Activated CD8-positive, alpha-beta memory T cell treated with anti-CD3 and anti-CD28 coated beads, Interleukin-2, amount 50 U/mL, for 4 hours (primary cell): ENCODE data around the gene NDUFB7.
"Not testable (repeated sequence)": the region's sequence is repeated elsewhere in the genome, so short reads cannot be mapped to it uniquely, and the experiment has no call there.

Experiments
- DNase-seq: peaks from one replicate; pipeline ENCODE4 v3.0.0-alpha.2; 2020

Gene NDUFB7

DNA sequence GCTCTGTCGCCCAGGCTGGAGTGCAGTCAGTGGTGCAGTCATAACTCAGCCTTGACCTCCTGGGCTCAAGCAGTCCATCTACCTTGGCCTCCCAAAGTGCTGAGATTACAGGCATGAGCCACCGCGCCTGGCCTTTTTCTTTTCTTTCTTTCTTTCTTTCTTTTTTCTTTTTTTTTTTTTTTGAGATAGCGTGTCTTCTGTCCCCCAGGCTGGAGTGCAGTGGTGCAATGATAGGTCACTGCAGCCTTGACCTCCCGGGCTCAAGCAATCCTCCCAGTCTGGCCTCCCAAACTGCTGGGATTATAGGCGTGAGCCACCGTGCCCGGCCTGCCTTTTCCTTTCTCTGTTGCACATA is 19.9 kb downstream of the NDUFB7 start:
- not testable (repeated sequence) for DNase-seq

DNA sequence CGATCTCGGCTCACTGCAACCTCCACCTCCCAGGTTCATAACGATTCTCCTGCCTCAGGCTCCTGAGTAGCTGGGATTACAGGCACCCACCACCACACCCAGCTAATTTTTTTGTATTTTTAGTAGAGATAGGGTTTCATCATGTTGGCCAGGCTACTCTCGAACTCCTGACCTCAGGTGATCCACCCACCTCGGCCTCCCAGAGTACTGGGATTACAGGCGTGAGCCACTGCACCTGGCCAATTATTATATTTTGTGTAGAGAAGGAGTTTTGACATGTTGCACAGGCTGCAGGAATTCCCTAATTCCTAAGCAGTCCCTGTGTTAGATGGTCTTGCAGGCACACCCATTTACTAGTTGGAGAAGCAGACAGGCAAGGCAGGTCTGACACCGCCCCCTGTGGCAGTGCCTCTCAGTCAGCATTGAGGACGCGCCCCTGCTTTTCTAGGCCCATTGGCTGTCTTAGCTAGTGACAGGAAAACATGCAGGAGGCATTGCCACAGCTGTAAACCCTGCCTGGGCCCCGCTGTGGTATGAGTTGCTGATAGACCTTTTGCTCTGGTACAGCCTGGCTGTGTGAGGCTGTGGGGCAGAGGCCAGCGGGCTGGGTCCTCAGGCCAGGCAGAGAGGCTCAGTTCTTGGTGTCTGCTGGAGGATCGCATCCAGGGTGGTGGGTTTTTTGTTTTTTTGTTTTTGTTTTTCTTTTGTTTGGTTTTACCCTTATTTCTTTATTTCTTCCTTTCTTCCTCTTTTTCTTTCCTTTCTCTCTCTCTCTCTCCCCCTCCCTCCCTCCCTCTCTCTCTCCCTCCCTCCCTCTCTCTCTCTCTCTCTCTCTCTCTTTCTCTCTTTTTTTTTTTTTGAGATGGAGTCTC is 20.5 kb downstream of the NDUFB7 start:
- DNase-seq, result peak; percentile 77

DNA sequence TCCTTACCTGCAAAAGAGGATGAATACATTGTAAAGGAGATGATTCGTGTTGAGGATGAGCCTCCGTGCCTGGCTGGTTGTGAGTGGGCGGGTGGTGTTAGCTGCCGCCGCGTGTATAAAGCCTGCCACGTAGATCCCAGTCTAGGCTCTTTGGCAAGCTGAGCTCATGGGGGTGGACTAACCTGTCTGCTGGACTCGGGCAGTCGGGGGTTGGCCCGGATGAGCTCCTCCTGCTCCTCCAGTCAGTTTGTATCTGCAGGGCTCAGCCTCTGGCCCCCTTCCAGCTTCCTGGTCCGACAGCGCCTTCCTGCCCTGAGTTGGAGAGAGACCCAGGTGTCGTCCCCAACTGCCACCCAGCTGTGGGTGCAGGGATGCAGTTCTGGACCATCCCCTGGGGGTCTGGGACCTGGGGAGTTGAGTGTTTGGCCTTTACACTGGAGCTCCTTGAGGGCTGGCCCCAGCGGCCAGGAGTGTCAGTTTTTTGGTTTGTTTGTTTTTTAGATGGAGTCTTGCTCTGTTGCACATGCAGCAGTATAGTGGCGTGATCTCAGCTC is 21.6 kb downstream of the NDUFB7 start:
- no peak for DNase-seq

DNA sequence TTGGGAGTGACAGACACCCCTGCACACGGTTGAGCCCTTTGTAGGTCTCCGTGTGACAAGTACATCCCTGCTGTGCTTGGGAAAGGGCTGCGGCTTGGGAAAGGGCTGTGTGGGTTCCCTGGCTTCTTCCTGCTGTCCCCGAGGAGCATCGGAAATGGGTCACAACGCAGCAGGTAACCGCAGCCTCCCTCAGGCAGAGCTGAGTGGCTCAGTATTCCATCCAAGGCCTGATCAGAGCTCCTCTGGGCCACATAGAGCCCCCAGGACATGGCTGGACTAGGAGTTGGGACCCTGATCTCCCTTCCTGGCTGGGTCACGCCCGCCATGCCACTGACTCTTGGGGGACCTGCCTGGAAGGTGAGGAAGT is 26.2 kb downstream of the NDUFB7 start:
- DNase-seq, result no peak

DNA sequence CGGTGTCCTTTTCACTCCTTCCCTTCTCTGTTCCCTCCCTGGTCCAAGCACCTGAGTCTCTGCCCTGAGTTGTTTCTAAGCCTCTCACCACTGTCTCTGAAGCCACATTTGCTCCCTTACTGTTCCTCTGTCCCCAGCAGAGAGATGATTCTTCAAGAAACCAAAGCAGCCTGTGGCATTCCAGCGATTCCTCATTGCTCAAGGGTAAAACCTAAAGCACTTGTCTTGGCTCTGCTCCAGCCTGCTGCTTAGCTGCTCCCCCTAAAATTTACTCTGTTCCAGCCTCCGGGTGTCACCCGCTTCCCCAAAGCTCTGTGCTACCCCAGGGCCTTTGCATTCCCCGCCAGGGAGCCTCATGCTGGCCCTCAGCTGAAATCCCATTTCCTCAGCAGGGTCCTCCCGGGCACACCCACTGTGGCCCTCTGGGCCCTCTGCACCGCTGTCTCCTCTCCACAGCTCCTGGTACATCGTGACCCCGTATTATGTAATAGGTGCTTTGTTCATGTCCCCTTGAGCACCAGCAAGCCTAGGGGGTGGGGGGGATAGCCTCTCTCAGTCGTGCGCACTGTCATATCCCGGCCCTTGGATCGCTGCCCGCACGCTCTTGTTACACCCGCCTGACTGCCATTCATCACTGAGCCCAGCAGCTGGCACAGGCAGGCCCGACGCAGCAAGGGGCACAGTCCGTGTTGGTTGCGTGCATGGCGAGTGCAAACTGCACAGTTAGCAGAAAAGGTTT is 26.7 kb downstream of the NDUFB7 start:
- no peak for DNase-seq

DNA sequence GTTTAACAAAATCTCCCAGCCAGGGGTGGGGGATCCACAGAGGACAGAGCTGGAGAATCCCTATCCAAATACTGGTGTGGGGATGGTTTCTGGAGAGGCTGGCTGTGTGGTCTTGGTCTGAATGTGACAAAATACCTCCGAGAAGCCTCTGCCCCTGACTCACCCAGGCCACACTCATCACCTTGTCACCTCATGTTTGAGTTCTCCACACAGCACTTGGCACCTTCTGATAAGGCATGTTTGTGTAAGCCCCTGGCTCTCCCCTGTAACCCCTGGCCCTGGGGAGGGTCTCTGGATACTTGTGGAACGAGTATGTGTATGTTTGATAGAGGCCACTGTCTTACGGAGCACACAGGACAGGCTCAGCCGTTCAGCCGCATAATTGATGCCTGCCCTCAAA is 27.8 kb downstream of the NDUFB7 start:
- DNase-seq, result no peak

DNA sequence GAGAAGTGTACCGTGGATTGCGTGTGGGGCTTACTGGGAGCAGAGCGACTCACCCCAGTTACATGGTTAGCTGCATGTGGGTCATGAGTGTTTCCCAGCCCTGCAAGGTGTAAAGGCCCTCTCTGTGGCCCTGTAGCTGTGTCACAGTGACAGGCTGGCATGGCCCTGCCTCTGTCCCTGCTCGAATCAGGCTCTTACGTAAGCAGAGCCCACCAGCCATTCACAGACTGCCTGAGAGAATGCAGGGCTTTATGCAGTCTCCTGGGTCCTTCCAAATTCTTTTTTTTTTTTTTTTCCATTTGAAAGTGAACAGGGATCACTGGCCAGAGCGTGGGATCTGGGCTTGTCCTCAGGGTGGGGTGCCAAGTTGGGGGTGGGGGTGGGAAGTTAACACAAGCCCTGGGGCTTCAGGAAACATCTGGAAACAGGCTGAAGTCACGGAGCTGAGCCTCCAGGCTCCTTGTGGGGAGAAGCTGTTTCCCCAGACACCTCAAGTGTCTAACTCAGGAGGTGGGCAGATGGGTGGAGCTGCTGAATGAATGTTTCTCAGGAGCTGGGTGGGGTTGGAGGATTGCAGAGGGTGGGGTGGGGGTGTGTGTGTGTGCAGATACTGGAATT is 29.0 kb downstream of the NDUFB7 start:
- DNase-seq, result no peak

DNA sequence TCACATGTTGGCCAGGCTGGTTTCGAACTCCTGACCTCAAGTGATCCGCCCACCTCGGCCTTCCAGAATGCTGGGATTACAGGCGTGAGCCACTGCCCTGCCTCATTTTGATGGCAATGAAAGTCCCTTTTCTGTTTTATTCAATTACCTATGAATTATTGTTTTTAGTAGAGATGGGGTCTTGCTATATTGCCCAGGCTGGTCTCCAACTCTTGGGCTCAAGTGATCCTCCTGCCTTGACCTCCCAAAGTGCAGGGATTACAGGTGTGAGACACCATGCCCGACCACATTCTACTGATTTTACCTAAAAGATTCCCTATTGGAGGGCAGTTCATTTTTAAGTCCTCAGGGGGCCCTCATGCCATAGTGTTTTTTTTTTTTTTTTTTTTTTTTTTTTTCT is 29.9 kb downstream of the NDUFB7 start:
- DNase-seq, result not testable (repeated sequence)

DNA sequence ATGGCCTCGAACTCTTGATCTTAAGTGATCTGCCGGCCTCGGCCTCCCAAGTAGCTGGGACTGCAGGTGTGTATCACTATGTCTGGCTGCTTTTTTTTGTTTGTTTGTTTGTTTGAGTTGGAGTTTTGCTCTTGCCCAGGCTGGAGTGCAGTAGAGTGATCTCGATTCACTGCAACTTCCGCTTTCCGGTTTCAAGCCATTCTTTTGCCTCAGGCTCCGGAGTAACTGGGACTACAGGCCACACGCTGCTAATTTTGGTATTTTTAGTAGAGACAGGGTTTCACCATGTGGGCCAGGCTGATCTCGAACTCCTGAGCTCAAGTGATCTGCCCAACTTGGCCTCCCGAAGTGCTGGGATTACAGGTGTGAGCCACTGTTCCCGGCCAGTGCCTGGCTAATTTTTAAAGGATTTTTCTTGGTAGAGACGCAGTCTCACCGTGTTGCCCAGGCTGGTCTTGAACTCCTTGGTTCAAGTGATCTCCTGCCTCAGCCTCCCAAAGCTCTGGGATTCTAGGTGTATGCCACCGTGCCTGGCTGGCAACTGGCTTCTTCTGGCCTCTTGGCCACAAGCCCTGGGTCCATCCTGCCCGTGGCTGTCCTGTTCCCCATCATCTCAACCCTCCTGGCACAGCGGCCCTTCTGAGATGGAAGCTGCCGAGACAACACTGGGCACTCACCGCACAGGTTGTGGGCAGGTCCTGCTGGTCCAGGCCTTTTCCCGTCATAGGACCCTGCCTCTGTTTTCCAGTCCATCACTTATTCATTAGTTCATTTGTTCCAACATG is 30.9 kb downstream of the NDUFB7 start:
- no peak for DNase-seq

DNA sequence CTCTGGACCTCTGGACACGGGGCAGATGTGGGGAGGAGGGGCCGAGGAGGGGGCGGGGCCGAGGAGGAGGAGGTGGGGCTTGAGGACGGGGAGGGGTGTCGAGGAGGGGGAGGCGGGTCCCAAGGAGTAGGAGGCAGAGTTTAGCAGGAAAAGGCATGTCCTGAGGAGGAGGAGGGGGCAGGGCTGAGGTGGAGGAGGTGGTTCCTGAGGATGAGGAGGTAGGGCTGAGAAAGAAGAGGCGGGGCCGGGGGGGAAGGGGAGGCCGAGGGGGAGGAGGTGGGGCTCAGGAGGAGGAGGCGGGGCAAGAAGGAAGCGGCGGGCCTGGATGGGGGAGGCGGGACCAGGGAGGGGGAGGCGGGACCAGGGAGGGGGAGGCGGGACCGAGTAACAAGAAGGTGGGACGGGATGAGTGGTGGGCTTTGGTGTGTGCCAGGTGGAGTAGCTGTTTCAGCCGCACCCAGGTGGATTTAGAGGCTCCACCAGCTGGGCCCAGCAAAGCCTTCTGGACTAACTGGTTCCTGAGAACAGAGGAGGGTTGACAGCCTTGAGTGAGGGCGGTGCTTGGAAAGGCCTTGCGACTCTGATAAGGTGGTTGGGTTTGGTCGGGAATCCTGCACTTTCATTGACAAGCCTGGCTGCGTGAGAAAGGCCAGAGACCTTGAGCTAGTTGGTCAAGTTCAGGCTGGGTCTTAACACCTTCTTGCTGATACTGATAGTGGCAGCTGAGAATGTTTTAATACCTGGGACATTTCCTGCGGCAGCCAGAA is 34.8 kb downstream of the NDUFB7 start:
- peak; percentile 34 for DNase-seq

DNA sequence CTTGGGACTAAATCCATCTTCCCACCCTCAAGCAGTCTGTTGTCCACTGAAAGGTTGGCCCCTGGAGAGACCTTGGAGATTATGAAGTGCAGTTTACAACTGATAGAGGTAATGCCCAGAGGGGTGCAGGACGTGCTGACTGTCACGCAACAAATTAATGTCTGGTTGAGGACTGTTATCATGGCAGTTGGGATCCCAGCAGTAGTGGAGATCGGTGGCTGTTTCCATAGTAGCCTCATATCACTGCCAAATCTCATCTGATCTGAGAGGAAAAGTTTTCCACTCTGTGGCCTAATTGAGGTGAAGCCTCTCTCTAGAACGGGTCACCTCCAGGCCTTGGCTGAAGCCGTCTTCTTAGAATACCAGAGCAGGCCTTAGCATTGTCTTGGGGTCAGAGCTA is 38.4 kb downstream of the NDUFB7 start:
- no peak for DNase-seq

DNA sequence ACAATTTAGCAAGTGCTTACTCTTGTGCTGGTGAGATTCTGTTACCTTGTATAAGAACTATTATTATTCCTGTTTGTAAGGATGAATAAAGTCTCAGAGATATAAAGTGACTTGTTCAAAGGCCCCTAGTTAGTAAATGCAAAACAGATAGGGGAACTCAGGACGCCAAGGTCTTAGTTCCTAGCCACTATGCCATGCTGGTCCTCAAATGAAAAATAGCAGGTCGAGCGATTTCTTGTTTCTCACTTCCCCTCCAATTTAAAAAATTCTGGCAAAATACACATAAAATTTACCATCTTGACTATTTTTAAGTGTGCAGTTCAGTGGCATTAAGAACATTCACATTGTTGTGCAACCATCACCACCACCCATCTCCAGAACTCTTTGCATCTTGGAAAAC is 41.4 kb downstream of the NDUFB7 start:
- DNase-seq, result no peak

DNA sequence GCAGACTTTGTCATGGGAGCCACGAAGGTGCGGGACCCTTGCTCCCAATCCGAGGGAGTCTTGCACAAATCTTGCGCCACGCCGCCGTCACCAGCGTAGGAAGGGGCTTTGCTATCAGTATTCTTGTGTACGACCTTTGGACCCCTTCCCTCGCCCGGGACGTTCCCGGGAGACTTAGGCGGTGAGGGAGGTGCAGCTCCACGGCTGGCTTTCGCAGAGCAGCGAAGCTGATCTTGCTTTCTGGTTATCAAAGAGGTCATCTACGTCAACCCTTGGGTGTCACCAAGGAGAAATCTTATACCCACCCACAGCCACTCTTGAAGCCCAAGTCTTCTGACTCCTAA is 41.9 kb downstream of the NDUFB7 start:
- no peak for DNase-seq

DNA sequence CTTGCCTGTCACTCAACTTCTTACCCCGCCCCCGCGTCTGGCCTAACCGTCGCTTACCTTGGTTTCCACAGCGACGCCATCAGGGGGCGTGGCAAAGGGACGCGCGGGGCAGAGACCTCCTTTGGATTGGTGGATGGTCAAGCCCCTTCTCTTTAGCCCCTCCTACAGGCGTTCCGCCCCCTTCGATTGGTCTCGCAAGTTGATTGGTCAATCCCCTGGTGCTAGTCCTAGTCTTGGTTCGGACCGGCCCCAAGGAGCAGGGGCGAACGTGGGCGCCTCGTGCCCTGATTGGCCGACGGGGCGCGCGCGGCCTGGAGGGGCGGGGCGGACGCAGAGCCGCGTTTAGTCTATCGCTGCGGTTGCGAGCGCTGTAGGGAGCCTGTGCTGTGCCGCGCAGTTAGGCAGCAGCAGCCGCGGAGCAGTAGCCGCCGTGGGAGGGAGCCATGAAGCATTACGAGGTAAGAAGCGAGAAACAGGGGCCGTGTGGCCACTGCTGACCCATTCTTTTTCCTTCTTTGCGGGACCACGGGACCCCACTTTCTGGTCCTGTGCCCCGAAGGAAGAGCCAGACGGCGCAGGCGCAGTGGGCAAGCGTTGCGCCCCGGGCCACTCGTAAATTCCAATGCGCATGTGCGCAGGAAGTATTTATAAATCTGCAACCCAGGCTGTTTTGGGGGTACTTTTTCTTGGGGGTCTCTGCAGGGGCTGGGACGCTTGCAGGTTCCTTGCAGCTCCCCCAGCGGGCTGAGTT is 42.4 kb downstream of the NDUFB7 start, which contains the start of gene TECR:
Gene TECR, plus strand, starts transcription at position 341 of the 751 bp plus-strand sequence. Its CDS starts 103 bp downstream, at position 444.
- peak; percentile 100 for DNase-seq

DNA sequence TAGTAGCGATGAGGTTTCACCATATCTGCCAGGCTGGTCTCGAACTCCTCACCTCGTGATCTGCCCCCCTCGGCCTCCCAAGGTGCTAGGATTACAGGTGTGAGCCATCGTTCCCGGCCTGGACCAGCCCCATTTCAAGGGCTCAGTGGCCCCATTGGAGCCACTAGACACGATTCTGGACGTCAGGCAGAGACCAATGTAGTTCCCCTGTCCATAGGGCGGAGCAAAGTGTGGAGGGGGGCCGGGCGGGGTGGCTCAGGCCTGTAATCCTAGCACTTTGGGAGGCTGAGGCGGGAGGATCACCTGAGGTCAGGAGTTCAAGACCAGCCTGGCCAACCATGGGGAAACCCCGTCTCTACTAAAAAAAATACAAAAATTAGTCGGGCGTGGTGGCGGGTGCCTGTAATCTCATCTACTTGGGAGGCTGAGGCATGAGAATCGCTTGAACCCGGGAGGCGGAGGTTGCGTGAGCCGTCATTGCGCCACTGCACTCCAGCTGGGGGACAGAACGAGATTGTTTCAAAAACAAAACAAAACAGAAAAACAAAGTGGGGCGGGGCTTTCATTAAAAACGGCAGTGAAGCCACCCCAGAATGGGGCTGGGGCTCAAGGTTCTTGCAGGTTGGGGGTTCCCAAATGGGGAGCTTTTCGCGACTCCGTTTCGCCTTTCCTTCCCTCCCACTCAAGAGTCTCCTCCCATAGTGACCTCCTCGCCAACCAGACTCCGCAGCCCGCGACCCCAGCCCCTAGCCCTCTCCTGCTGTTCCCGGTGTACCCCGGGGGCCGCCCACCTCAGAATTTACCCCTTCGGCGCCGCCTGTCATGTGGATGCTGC is 43.2 kb downstream of the NDUFB7 start:
- no peak for DNase-seq

DNA sequence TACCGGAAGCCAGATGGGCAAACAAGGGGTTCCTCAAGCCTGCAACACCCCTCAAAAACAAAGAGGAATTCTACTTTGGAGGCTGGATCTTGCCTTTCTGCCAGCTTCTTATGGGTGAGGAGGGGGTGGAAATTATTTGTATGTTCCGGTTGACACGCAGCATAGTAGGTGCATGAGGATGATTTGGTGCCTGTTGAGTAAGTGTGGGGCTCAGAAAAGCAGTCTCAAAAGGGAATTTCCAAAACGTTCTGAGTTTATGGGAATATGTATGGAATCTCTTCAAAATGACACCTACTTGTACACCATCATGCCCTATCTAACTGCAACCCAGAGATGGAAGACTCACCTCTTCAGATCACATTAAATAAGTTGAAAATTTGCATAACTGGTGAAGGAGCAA is 45.4 kb downstream of the NDUFB7 start:
- DNase-seq, result no peak

DNA sequence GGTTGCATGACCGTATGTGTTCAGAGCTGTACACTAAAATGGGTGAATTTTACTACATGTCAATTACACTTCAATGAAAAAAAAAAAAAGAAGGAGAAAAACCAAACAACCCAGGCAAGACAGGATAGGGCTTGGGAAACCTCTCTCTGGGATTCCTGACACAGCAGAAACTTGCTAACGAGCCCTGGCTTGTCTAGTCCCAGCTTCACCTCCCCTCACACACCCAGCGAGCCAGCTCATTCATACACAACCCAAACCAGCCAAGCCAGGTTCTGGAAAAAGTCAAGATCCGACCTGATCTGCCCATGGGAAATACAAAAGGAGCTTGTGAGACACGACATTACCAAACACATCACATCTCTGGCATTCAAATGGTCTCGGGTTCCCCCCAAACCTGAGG is 46.1 kb downstream of the NDUFB7 start:
- DNase-seq, result no peak

DNA sequence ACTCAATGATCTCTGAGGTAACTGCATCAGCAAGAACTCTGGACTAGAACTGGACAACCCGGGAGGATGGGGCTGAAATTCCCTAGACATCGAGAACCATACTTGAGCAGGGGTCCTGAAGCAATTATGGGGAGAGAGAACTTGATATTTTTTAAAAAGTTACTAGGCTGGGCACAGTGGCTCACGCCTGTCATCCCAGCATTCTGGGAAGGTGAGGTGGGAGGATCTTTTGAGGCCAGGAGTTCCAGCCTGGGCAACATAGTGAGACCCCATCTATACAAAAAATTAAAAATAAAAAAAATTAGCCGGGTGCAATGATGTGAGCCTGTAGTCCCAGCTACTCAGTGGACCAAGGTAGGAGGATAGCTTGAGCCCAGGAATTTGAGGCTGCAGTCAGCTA is 51.3 kb downstream of the NDUFB7 start:
- no peak for DNase-seq

DNA sequence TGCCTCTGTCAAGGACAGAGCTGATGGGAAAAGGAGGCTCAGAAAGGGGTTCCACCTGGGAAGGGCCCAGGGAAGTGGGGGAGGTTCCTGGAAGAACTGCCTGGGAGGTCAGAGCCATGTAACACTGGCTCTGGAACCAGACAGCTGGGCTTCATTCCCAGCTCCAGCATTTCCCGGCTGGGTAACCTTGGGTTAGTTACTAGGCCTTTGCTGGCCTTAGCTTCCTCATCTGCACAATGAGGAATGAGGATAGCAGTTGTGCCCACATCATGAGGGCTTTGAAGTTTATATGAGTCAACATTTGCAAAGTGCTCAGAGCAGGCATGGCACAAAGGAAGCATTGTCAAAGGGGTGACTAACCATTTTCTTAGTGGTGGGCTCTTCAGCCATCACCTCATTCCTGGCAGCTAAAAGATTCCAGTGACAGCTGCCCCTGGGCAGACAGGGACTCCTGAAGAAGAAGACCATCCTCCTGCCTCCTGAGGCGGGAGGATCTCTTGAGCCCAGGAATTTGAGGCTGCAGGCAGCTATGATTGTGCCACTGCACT is 51.9 kb downstream of the NDUFB7 start:
- no peak for DNase-seq

DNA sequence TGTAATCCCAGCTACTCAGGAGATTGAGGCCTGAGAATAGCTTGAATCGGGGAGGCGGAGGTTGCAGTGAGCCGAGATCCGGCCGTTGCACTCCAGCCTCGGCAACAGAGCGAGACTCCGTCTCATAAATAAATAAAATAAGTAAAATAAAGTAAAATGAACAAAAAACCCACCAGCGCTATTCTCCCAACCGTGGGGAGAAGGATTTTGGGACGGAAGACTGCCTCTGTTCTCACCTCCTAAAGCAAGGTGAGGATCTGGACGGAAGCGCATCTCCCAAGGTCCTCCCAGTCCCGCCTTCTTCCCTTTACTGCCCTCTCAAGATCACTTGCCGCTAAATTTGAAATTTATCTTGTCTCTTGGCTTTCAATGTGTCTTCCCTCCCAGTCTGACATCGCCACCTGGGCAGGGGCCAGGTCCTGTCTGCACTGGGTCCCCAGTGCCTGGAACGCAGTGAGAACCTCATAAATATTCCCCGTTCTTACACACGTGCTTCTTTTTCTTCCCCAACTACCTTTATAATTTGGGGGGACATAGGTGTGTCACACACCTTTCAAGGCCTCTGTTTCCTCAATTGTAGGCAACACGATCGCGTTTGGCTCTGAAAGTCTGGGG is 52.5 kb downstream of the NDUFB7 start:
- no peak for DNase-seq
